Astrocyte (in vitro differentiated cells and primary cell): ENCODE measurements around the gene AFF3.

Source experiments
- CTCF ChIP-seq: IDR thresholded peaks from 2 replicates; pipeline ENCODE4 v1.5.1; 2011; ENCODE audit warnings: low read depth, mild to moderate bottlenecking, inconsistent platforms, low read length, moderate library complexity; ENCODE audit not compliant: insufficient read depth
- EZH2 ChIP-seq: IDR thresholded peaks from 2 replicates; pipeline ENCODE4 v1.6.1; 2012; ENCODE audit warnings: mild to moderate bottlenecking, low read length, inconsistent platforms; ENCODE audit not compliant: insufficient read depth

- no peak for TF ChIP-seq CTCF
- no peak for TF ChIP-seq EZH2
These were observed 284.4 kb downstream of the AFF3 start for GRCh38 chr2:99857867-99858444.
